C1 segment of cervical spinal cord (tissue), 14 donors: ENCODE measurements around the gene UPF3B.
"Not testable (repeated sequence)": the region's sequence is repeated elsewhere in the genome, so short reads cannot be mapped to it uniquely, and the experiment has no call there.

Source experiments
- DNase-seq, 14 donors: peaks; one replicate each; lab custom pipeline; 2025; lab: John Stamatoyannopoulos, UW

The UPF3B gene

GRCh38 chrX:119852382-119853353 is at the start of gene UPF3B:
TSS of gene UPF3B (minus strand) at chrX:119852963. CDS start at chrX:119852928, 35 bp downstream.
- DNase-seq: peak; percentile 25 to 96 (median 86)

- no peak for DNase-seq
Observed at GRCh38 chrX:119900976-119901375, 48.2 kb upstream of the UPF3B start.

- peak in 1 of 14 donors; percentile 0 for DNase-seq
Observed at GRCh38 chrX:119899125-119899524, 46.4 kb upstream of the UPF3B start.

GRCh38 chrX:119895843-119896326 is 43.1 kb upstream of the UPF3B start, which contains the start of gene AKAP14:
TSS of gene AKAP14 (plus strand) at chrX:119895893. CDS start at chrX:119903224, 7,331 bp downstream.
- no peak for DNase-seq

GRCh38 chrX:119891961-119892692 is 39.4 kb upstream of the UPF3B start:
- DNase-seq: not testable (repeated sequence)

GRCh38 chrX:119890626-119891025 is 37.9 kb upstream of the UPF3B start:
- DNase-seq: not testable (repeated sequence)

- peak in 3 of 14 donors; percentile 1 to 13 (median 3) for DNase-seq
Observed at GRCh38 chrX:119887721-119888425, 35.1 kb upstream of the UPF3B start.

- no peak for DNase-seq
Observed at GRCh38 chrX:119885554-119886428, 33.0 kb upstream of the UPF3B start.

- no peak for DNase-seq
Observed at GRCh38 chrX:119880552-119881437, 28.0 kb upstream of the UPF3B start.

GRCh38 chrX:119880076-119880475 is 27.3 kb upstream of the UPF3B start:
- DNase-seq: no peak

- DNase-seq: no peak
Observed at GRCh38 chrX:119878740-119879139, 26.0 kb upstream of the UPF3B start.

- DNase-seq: peak; percentile 12 to 87 (median 72)
Observed at GRCh38 chrX:119871599-119872395, 19.0 kb upstream of the UPF3B start, which contains the start of the genes NDUFA1 and RNF113A. TSS of gene NDUFA1 (plus strand) at chrX:119871832. CDS start at chrX:119871912, 80 bp downstream. TSS of gene RNF113A (minus strand) at chrX:119871733. CDS start at chrX:119871613, 120 bp downstream.

GRCh38 chrX:119871245-119871598 is 18.5 kb upstream of the UPF3B start:
- DNase-seq: peak in 4 of 14 donors; percentile 42 to 49 (median 48)

- peak in 6 of 14 donors; percentile 8 to 39 (median 28) for DNase-seq
Observed at GRCh38 chrX:119870626-119871131, 17.9 kb upstream of the UPF3B start.

GRCh38 chrX:119853444-119853843 is 681 bp upstream of the UPF3B start:
- DNase-seq: peak in 1 of 14 donors; percentile 20

- no peak for DNase-seq
Observed at GRCh38 chrX:119833905-119834304, 18.9 kb downstream of the UPF3B start.

GRCh38 chrX:119828446-119828845 is 24.3 kb downstream of the UPF3B start:
- DNase-seq: no peak

GRCh38 chrX:119826399-119826959 is 26.3 kb downstream of the UPF3B start:
- no peak for DNase-seq
